PC-9 (cell line): ENCODE results near the gene CCDC192. TPM values are rescaled to one million over a fixed set of nuclear protein-coding genes. Genes with fewer than 3 reads are reported as not detected.

ENCODE experiments used
- BruUV-seq: library from RNA; stranded (reverse); fragments of 400-500 nt; replicated peaks from 2 replicates; lab custom pipeline; 2021; lab: Mats Ljungman, UMichigan
- CTCF ChIA-PET: fragments of 300-600 bp; sonication (Branson Sonifier 250); formaldehyde crosslinking; loops from one replicate; lab custom pipeline; 2022; ENCODE audit warnings: antibody characterized with exemption; lab: Charles Lee
- POLR2A ChIA-PET: fragments of 300-600 bp; sonication (Branson Sonifier 250); formaldehyde crosslinking; loops from one replicate; lab custom pipeline; 2022; ENCODE audit warnings: antibody characterized with exemption; ENCODE audit not compliant: unreplicated experiment; lab: Charles Lee
- DNase-seq, 2 experiments: peaks; one replicate each; pipeline versions ENCODE4 v3.0.0 to v3.0.0-alpha.2; 2015 to 2022; ENCODE audit warnings: mixed read lengths in 1 of 2
- H2AFZ ChIP-seq: fragments of 200-600 bp; sonication (generic); 2 replicates; pipeline ENCODE4 v1.8.1; 2017; ENCODE audit warnings: antibody characterized with exemption
- H3F3A ChIP-seq: fragments of 200-600 bp; sonication (generic); 2 replicates; pipeline ENCODE4 v1.8.1; 2017; ENCODE audit warnings: antibody characterized with exemption, mild to moderate bottlenecking, low read depth; ENCODE audit not compliant: insufficient read depth
- H3K27ac ChIP-seq: fragments of 200-600 bp; sonication (generic); 2 replicates; pipeline ENCODE4 v1.6.1; 2016; ENCODE audit warnings: mixed run types
- H3K27me3 ChIP-seq: fragments of 200-600 bp; sonication (generic); 2 replicates; pipeline ENCODE4 v1.6.1; 2016; ENCODE audit warnings: low read depth, mixed run types; ENCODE audit not compliant: insufficient read depth
- H3K36me3 ChIP-seq: fragments of 200-600 bp; sonication (generic); 2 replicates; pipeline ENCODE4 v1.6.1; 2016; ENCODE audit warnings: low read depth, mixed run types
- H3K4me1 ChIP-seq: fragments of 200-600 bp; sonication (generic); replicated peaks from 2 replicates; pipeline ENCODE4 v1.6.1; 2016; ENCODE audit warnings: mixed run types; ENCODE audit not compliant: insufficient read depth
- H3K4me2 ChIP-seq: fragments of 200-600 bp; sonication (generic); 2 replicates; pipeline ENCODE4 v1.6.1; 2017; ENCODE audit warnings: mixed run types
- H3K4me3 ChIP-seq: fragments of 200-600 bp; sonication (generic); 2 replicates; pipeline ENCODE4 v1.6.1; 2016; ENCODE audit warnings: mixed run types
- H3K79me2 ChIP-seq: fragments of 200-600 bp; sonication (generic); 2 replicates; pipeline ENCODE4 v1.6.1; 2017; ENCODE audit warnings: low read depth, mixed run types
- H3K9me2 ChIP-seq: fragments of 200-600 bp; sonication (generic); 2 replicates; pipeline ENCODE4 v1.8.1; 2017; ENCODE audit warnings: mild to moderate bottlenecking; ENCODE audit not compliant: insufficient read depth
- H3K9me3 ChIP-seq: fragments of 200-600 bp; sonication (generic); 2 replicates; pipeline ENCODE4 v1.8.1; 2016; ENCODE audit warnings: low read depth; ENCODE audit not compliant: insufficient read depth
- H4K20me1 ChIP-seq: fragments of 200-600 bp; sonication (generic); 2 replicates; pipeline ENCODE4 v1.8.1; 2017; ENCODE audit not compliant: insufficient read depth
- EZH2 ChIP-seq: fragments of 200-600 bp; sonication (generic); IDR thresholded peaks from 2 replicates; pipeline ENCODE4 v1.8.0; 2017; ENCODE audit warnings: antibody characterized with exemption, low read depth
- intact Hi-C: fragments of 100-400 bp; cut with micrococcal nuclease; formaldehyde crosslinking; loops from one replicate; pipeline ENCODE4 v1.10.0; 2022; ENCODE audit not compliant: unreplicated experiment
- total RNA-seq: library from RNA; stranded (reverse); gene quantifications from 2 replicates; pipeline ENCODE4 v1.2.3, GENCODE V29; 2021
- TF ChIP-seq, protein P1 (sequence below): fragments of 200-600 bp; sonication (generic); conservative IDR thresholded peaks from 2 replicates; pipeline ENCODE4 v1.6.1; 2017; ENCODE audit warnings: mixed run types, antibody characterized with exemption, mild to moderate bottlenecking, moderate library complexity

The CCDC192 gene
- total RNA-seq, 1 experiment from 2014 or later, result not detected

DNA sequence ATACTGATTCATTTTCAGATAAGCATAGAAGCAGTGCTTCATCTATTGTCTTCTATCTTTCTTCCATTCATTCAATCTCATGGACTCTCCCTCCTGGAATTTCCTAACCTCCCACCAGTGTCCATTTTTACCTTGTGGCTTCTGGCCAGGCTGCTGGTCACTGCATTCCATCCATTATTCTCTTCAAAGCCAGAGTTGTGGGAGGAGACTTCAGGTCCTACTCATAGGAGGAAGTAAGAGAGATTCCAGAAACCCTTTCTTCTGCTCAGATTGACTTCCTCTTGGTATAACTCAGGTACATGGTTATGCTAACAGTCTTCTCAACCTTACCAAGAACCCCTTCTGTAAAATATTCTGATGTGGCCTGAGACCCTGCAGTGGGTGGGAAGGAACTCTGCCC, 227.1 kb downstream of the CCDC192 start:
- Histone ChIP-seq H2AFZ (no peak overlapping the region), H3K27ac (peak overlapping the region; percentile 55), H3F3A (peaks cover 27% of the 10 kb centered on the region), H3K4me1 (peaks cover 41% of the 10 kb centered on the region), H3K4me3 (no peak overlapping the region), H4K20me1 (no peaks in the 10 kb centered on the region), H3K36me3 (no peaks in the 10 kb centered on the region), H3K79me2 (no peaks in the 10 kb centered on the region), H3K4me2 (peak overlapping the region; percentile 30), H3K9me3 (no peaks in the 10 kb centered on the region; the same call in 1 of the 2 replicates), H3K27me3 (no peaks in the 10 kb centered on the region), H3K9me2 (no peaks in the 10 kb centered on the region)
- intact Hi-C loops, result loop anchor here (1.0 kb wide), 1 partner anchor 153 kb away; the partner anchor contains the start of gene SLC12A2
- TF ChIP-seq EZH2, result no peak
- TF ChIP-seq, protein P1, sequence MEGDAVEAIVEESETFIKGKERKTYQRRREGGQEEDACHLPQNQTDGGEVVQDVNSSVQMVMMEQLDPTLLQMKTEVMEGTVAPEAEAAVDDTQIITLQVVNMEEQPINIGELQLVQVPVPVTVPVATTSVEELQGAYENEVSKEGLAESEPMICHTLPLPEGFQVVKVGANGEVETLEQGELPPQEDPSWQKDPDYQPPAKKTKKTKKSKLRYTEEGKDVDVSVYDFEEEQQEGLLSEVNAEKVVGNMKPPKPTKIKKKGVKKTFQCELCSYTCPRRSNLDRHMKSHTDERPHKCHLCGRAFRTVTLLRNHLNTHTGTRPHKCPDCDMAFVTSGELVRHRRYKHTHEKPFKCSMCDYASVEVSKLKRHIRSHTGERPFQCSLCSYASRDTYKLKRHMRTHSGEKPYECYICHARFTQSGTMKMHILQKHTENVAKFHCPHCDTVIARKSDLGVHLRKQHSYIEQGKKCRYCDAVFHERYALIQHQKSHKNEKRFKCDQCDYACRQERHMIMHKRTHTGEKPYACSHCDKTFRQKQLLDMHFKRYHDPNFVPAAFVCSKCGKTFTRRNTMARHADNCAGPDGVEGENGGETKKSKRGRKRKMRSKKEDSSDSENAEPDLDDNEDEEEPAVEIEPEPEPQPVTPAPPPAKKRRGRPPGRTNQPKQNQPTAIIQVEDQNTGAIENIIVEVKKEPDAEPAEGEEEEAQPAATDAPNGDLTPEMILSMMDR, result no peak
- CTCF ChIA-PET, result no interaction called here
- BruUV-seq, result no TSS peak
- peak; percentile 77 to 89 for DNase-seq
- POLR2A ChIA-PET, result no interaction called here

- Histone ChIP-seq H3K27ac (no peak overlapping the region), H3K9me2 (no peaks in the 10 kb centered on the region), H3K4me3 (no peak overlapping the region), H3K27me3 (no peaks in the 10 kb centered on the region), H3F3A (peaks cover 38% of the 10 kb centered on the region), H3K79me2 (no peaks in the 10 kb centered on the region), H3K9me3 (no peaks in the 10 kb centered on the region; the same call in 1 of the 2 replicates), H3K36me3 (no peaks in the 10 kb centered on the region), H4K20me1 (no peaks in the 10 kb centered on the region), H2AFZ (no peak overlapping the region), H3K4me2 (no peak overlapping the region), H3K4me1 (peaks cover 42% of the 10 kb centered on the region)
- BruUV-seq, result no TSS peak
- DNase-seq, result no peak
- no peak for TF ChIP-seq EZH2
- TF ChIP-seq, protein P1, result no peak
- CTCF ChIA-PET, result no interaction called here
- intact Hi-C loops, result no loop called here
- POLR2A ChIA-PET, result no interaction called here
These were observed 228.2 kb downstream of the CCDC192 start for GRCh38 chr5:127931396-127931795.

DNA sequence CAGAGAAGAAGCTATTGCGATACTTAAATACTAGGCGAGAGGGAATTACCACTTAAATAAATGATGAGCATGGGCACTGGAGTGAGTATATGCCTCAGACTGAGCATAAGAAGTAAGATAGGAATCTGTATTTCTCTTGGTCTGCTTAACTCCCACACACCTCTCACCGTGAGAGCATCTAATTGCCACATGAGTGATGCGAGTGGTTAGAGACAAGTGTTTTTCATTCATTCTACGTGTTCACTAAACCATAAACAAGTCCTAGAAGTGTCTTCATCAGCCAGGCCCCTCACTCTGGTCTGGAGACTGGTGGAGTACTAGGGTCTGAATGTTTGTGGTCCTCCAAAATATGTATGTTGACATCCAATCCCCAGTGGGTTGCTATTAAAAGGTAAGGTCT, 230.2 kb downstream of the CCDC192 start:
- Histone ChIP-seq H4K20me1 (no peaks in the 10 kb centered on the region), H3K9me2 (no peaks in the 10 kb centered on the region), H3K4me2 (no peak overlapping the region), H2AFZ (no peak overlapping the region), H3K9me3 (no peaks in the 10 kb centered on the region; the same call in 1 of the 2 replicates), H3K36me3 (no peaks in the 10 kb centered on the region), H3K79me2 (no peaks in the 10 kb centered on the region), H3K27ac (no peak overlapping the region), H3K27me3 (no peaks in the 10 kb centered on the region), H3K4me1 (peaks cover 55% of the 10 kb centered on the region), H3K4me3 (no peak overlapping the region), H3F3A (peaks cover 47% of the 10 kb centered on the region)
- intact Hi-C loops, result no loop called here
- BruUV-seq, result no TSS peak
- TF ChIP-seq, protein P1, result no peak
- no peak for TF ChIP-seq EZH2
- DNase-seq, result no peak
- ChIA-PET POLR2A (no interaction called here), CTCF (no interaction called here)
